Heart left ventricle (tissue), 13 donors: ENCODE data around the gene TNKS2.

ENCODE experiments used
- POLR2A ChIP-seq, 2 donors: fragments of 450-650 bp; IDR thresholded peaks; one replicate each; pipeline ENCODE4 v1.6.1; 2017; ENCODE audit warnings: antibody characterized with exemption in 2 of 2, mild to moderate bottlenecking in 2 of 2, moderate library complexity in 2 of 2
- TF ChIP-seq, protein P1 (sequence below), 12 donors: fragments of 200-600 bp; sonication (generic) in 4 of 12; IDR thresholded peaks; one replicate each; pipeline versions ENCODE4 v1.5.0 to v1.8.0; 2018 to 2022; ENCODE audit warnings: antibody characterized with exemption in 12 of 12, mild to moderate bottlenecking in 5 of 12
- donor health status: ischemic (EF 13 %, LVEDD 7.1; RV severe dilation, severe dysfunction).
- donor health status: DM: no; HTN: yes; CAD: no.
- donor health status: DM: no; HTN: no; CAD: no.
- donor health status: ischemic (EF 25% LVEDD 6.9; RV normal size, moderate dysfunction).
- donor health status: ischemic (EF 25% LVEDD 5.7; RV mildly dilated, moderate dysfunction).
- donor health status: ischemic (EF 35%, LVEDD 5.7; RV mildly dilated, moderate dysfunction).
- donor health status: nonischemic (EF 11% LVEDD 7.7; RV severe dilation, severe dysfunction).
- donor health status: DM: yes; HTN: yes; CAD: no.
- donor health status: PGD.
- donor health status: ischemic (EF 29% LVEDD 5.4; RV normal size, mild dysfunction).
- donor health status: nonischemic (EF 23%, LVEDD 6.1; RV moderate dilation, normal function).

DNA sequence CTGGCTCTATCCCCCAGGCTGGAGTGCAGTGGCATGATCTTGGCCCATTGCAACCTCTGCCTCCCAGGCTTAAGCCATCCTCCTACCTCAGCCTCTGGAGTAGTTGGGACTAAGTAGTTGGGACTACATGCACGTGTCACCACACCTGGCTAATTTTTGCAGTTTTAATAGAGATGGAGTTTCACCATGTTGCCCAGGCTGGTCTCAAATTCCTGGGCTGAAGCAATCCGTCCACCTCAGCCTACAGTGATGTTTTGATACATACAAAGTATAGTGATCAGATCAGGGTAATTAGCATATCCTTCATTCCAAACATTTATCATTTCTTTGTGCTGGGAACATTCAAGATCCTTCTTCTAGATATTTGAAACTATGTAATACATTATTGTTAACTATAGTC, 22.5 kb upstream of the TNKS2 start:
- TF ChIP-seq, protein P1, sequence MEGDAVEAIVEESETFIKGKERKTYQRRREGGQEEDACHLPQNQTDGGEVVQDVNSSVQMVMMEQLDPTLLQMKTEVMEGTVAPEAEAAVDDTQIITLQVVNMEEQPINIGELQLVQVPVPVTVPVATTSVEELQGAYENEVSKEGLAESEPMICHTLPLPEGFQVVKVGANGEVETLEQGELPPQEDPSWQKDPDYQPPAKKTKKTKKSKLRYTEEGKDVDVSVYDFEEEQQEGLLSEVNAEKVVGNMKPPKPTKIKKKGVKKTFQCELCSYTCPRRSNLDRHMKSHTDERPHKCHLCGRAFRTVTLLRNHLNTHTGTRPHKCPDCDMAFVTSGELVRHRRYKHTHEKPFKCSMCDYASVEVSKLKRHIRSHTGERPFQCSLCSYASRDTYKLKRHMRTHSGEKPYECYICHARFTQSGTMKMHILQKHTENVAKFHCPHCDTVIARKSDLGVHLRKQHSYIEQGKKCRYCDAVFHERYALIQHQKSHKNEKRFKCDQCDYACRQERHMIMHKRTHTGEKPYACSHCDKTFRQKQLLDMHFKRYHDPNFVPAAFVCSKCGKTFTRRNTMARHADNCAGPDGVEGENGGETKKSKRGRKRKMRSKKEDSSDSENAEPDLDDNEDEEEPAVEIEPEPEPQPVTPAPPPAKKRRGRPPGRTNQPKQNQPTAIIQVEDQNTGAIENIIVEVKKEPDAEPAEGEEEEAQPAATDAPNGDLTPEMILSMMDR (IDR thresholded peaks at IDR 0.05): no peak
- TF ChIP-seq POLR2A (IDR thresholded peaks at IDR 0.05): no peak
